ENCODE results near the gene GIT2.
"Not testable (repeated sequence)": the region's sequence is repeated elsewhere in the genome, so short reads cannot be mapped to it uniquely, and the experiment has no call there.

Gene GIT2

DNA sequence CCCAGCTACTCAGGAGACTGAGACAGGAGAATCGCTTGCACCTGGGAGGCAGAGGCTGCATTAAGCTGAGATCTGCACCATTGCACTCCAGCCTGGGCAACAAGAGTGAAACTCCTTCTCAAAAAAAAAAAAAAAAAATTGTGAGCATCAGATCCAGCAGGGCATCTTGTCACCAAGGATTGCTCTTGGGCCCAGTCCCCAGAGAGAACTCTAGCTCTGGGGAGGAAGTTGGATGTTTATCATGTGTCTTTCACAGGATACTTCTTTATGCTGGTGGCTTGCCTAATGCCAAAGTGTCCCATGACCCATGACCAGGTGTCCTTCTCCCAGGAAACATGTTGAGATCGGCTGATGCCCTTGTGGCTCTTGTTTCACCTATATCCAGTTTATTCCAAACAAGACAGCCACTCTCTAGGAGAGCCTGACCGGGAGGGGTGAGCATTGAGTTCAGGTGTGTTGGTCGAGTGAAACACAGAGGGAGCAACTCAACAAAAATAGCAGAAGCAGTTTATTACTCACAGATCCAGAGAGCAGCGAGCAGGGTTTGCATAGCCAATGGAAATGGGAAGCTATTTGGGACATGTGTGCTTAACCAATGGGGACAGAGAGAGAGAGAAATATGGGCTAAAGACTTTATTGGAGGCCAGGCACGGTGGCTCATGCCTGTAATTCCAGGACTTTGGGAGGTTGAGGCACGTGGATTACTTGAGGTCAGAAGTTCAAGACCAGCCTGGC is 102.7 kb downstream of the GIT2 start:
- Histone ChIP-seq H3K36me3 (ENCODE audit: control insufficient read depth, insufficient read depth, low read length) (no peaks in the 10 kb centered on the region), H3K4me3 (replicated peaks; ENCODE audit: low read depth, low read length) (no peak overlapping the region), H3K27me3 (replicated peaks; ENCODE audit: control insufficient read depth, insufficient read depth, low read length) (no peaks in the 10 kb centered on the region)
- no peak for DNase-seq (ENCODE audit: extremely low read depth, insufficient read length)
- TF ChIP-seq, protein P1, sequence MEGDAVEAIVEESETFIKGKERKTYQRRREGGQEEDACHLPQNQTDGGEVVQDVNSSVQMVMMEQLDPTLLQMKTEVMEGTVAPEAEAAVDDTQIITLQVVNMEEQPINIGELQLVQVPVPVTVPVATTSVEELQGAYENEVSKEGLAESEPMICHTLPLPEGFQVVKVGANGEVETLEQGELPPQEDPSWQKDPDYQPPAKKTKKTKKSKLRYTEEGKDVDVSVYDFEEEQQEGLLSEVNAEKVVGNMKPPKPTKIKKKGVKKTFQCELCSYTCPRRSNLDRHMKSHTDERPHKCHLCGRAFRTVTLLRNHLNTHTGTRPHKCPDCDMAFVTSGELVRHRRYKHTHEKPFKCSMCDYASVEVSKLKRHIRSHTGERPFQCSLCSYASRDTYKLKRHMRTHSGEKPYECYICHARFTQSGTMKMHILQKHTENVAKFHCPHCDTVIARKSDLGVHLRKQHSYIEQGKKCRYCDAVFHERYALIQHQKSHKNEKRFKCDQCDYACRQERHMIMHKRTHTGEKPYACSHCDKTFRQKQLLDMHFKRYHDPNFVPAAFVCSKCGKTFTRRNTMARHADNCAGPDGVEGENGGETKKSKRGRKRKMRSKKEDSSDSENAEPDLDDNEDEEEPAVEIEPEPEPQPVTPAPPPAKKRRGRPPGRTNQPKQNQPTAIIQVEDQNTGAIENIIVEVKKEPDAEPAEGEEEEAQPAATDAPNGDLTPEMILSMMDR (IDR thresholded peaks at IDR 0.05; ENCODE audit: insufficient read depth, low read length, poor library complexity, severe bottlenecking) = no peak

DNA sequence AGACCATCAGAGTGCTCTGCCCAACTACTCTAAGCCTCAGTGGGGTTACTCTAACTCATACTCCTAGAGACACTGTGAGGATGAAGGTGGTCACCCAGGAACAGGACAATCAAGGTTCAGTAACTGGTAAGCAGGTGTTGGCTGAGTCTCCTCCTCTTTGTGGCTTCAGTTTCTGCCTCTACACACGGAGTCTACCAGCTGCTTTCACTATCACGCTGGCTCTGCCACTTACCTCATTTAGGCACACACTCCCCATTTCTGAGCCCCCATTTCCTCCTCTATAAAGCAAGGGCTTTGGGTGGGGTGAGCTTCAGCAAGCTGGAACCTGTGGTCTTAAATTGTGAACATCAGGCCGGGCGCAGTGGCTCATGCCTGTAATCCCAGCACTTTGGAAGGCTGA is 103.4 kb downstream of the GIT2 start:
- peak; percentile 75 for DNase-seq (ENCODE audit: extremely low read depth, insufficient read length)
- Histone ChIP-seq H3K36me3 (ENCODE audit: control insufficient read depth, insufficient read depth, low read length) (no peaks in the 10 kb centered on the region), H3K27me3 (replicated peaks; ENCODE audit: control insufficient read depth, insufficient read depth, low read length) (no peaks in the 10 kb centered on the region), H3K4me3 (replicated peaks; ENCODE audit: low read depth, low read length) (no peak overlapping the region)
- TF ChIP-seq, protein P1 (IDR thresholded peaks at IDR 0.05; ENCODE audit: insufficient read depth, low read length, poor library complexity, severe bottlenecking) = no peak

DNA sequence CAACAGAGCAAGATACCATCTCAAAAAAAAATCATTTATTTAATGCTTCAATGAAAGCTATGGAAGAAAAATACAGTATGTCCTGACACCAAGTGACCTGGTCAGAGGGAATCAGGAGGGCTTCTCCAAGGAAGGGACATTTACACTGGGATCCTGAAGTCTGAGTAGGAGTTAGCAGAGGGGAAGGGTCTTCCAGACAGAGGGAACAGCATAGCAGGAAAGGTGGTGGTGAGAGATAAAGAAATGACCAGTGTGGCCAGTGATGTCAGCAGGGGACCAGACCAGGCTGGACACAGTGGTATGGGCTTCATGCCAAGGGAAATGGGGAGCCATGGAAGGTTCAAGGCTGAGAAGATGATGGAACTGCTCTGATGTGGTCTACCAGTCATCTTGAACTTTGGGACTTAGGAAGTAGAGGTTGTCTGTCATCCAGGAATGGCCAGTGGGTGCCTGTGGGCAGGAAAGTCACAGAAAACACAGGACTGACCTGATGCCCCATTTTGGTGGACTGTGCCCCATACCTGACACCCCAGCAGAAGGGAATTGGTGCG is 103.9 kb downstream of the GIT2 start:
- TF ChIP-seq, protein P1 (IDR thresholded peaks at IDR 0.05; ENCODE audit: insufficient read depth, low read length, poor library complexity, severe bottlenecking) = no peak
- no peak overlapping the region for H3K4me3 ChIP-seq (replicated peaks; ENCODE audit: low read depth, low read length)
- DNase-seq (ENCODE audit: extremely low read depth, insufficient read length) = no peak

DNA sequence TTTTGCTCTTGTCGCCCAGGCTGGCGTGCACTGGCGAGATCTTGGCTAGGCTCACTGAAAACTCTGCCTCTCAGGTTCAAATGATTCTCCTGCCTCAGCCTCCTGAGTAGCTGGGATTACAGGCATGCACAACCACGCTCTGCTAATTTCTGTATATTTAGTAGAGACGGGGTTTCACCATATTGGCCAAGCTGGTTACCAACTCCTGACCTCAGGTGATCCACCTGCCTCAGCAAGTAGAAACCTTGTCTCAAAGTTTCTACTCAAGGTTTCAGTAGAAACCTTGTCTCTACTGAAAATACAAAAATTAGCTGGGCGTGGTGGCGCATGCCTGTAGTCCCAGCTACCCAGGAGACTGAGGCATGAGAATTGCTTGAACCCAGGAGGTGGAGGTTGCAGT is 104.4 kb downstream of the GIT2 start:
- DNase-seq (ENCODE audit: extremely low read depth, insufficient read length); H3K4me3 ChIP-seq (replicated peaks; ENCODE audit: low read depth, low read length); H3K36me3 ChIP-seq (ENCODE audit: control insufficient read depth, insufficient read depth, low read length); H3K27me3 ChIP-seq (replicated peaks; ENCODE audit: control insufficient read depth, insufficient read depth, low read length): not testable (repeated sequence)

More for the DNA sequence above, 103.9 kb downstream of the GIT2 start:
- no peaks in the 10 kb centered on the region for H3K27me3 ChIP-seq (replicated peaks; ENCODE audit: control insufficient read depth, insufficient read depth, low read length)
- H3K36me3 ChIP-seq (ENCODE audit: control insufficient read depth, insufficient read depth, low read length) = no peaks in the 10 kb centered on the region

DNA sequence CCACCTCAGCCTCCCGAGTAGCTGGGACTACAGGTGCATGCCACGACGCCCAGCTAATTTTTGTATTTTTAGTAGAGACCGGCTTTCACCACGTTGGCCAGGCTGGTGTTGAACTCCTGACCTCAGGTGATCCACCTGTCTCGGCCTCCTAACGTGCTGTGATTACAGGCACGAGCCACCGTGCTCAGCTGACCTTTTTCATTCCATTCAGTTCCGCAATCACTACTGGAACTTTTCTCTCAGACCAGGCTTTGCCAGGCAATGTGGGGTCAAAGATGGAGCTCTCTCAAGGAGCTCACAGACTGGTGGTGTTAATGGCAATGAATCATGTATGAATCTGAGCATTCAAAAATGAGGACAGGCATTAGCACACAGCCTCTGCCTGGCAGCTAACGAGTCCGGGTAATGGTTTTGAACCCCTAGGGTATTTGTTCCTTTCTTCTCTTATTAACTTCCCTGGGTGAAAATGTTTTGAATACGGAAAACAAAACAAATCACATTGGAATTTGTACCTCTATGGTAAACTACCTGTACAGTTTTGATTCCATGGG is 105.5 kb downstream of the GIT2 start:
- TF ChIP-seq, protein P1 (IDR thresholded peaks at IDR 0.05; ENCODE audit: insufficient read depth, low read length, poor library complexity, severe bottlenecking) = no peak
- DNase-seq (ENCODE audit: extremely low read depth, insufficient read length) = no peak
- no peak overlapping the region for H3K4me3 ChIP-seq (replicated peaks; ENCODE audit: low read depth, low read length)
- no peaks in the 10 kb centered on the region for H3K27me3 ChIP-seq (replicated peaks; ENCODE audit: control insufficient read depth, insufficient read depth, low read length)
- H3K36me3 ChIP-seq (ENCODE audit: control insufficient read depth, insufficient read depth, low read length) = no peaks in the 10 kb centered on the region

DNA sequence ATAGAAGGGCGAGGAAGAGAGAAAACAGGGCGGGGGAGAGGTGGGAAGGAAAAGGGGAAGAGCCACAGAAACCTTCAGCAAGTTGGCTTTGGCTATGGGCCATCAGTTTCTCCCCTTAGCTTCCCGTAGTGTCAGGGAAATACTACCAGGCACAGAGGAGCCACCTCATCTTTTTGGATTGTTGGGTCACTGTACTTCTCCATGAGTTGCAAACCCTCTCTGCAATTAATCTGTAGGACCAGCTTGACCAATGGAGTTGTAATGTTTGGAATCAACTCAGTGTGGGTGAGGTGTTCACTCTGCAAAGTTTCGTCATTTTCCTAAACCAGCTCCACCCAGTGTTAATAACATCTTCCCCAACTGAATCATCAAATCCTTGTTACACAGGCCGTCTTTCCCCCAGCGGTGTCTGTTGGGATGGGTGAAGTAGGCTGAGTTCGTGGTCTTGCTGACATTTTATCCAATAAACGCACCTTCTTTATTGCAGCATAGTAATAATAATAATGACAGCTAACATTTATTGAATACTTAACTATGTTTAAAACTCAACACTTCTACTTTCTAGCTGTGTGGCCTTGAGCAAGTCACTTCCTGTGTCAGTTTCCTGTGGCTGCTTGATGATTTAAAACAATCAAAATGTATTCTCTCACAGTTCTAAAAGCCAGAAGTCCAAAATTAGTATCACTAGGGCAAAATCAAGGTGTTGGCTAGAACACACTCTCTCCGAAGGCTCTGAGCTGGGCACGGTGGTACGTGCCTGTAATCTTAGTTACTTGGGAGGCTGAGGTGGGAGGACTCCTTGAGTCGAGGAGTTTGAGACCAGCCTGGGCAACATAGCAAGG is 107.8 kb downstream of the GIT2 start:
- TF ChIP-seq, protein P1 (IDR thresholded peaks at IDR 0.05; ENCODE audit: insufficient read depth, low read length, poor library complexity, severe bottlenecking) = no peak
- H3K4me3 ChIP-seq (replicated peaks; ENCODE audit: low read depth, low read length) = no peak overlapping the region; the same call in 1 of the 2 replicates

More for the DNA sequence above, 107.8 kb downstream of the GIT2 start:
- Histone ChIP-seq H3K27me3 (replicated peaks; ENCODE audit: control insufficient read depth, insufficient read depth, low read length) (no peaks in the 10 kb centered on the region), H3K36me3 (ENCODE audit: control insufficient read depth, insufficient read depth, low read length) (no peaks in the 10 kb centered on the region)
- DNase-seq (ENCODE audit: extremely low read depth, insufficient read length) = peak; percentile 58

Measured in GM06990 (cell line).